Ishikawa (cell line): Measurements from ENCODE around the gene SLIT3.

Source experiments
- EP300 ChIP-seq: IDR thresholded peaks from 2 replicates; pipeline ENCODE4 v1.6.1; 2012; ENCODE audit warnings: borderline replicate concordance
- TAF1 ChIP-seq: IDR thresholded peaks from 2 replicates; pipeline ENCODE4 v1.6.1; 2012; ENCODE audit warnings: low read depth, mild to moderate bottlenecking
- TF ChIP-seq, protein P1 (sequence below): IDR thresholded peaks from 2 replicates; pipeline ENCODE4 v1.6.1; 2012

DNA sequence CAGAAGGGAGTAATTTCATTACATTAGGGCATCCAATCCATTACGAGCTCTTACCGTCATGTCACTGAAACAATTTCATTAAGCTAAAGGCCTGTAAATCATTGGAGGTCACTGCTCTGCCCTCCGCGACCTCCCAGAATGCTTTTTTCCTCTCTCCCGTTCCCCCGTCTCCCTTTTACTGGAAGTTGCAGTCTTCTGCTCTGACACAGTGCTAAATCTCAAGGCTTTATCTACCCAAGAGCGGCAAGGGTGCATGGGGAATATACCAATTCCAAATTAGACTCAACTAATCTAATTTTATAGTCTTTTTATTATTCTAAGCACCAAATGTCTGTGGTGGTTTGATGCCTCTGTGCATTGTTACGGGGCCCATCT lies 456.0 kb downstream of the SLIT3 start:
- no peak for TF ChIP-seq TAF1
- TF ChIP-seq EP300: no peak
- TF ChIP-seq, protein P1, sequence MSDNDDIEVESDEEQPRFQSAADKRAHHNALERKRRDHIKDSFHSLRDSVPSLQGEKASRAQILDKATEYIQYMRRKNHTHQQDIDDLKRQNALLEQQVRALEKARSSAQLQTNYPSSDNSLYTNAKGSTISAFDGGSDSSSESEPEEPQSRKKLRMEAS: no peak
